Type B pancreatic cell (in vitro differentiated cells): Measurements from ENCODE around the gene PRDX5. TPM values are rescaled to one million over a fixed set of nuclear protein-coding genes. Genes with fewer than 3 reads are reported as not detected.
A peak's percentile ranks its signal among the peaks of the same experiment; 100 is the strongest.

Experiments used
- DNase-seq: peaks from one replicate; pipeline ENCODE4 v3.0.0; 2021; ENCODE audit warnings: mixed read lengths; ENCODE audit not compliant: unreplicated experiment; ENCODE audit errors: extremely low spot score
- H3K27ac Mint-ChIP-seq: 2 replicates; pipeline ENCODE4 v1.8.0; 2021; ENCODE audit warnings: mild to moderate bottlenecking, mixed read lengths
- H3K27me3 Mint-ChIP-seq: 2 replicates; pipeline ENCODE4 v1.8.0; 2021; ENCODE audit warnings: mixed read lengths
- H3K36me3 Mint-ChIP-seq: 2 replicates; pipeline ENCODE4 v1.8.0; 2021; ENCODE audit warnings: mixed read lengths
- H3K4me1 Mint-ChIP-seq: one replicate; pipeline ENCODE4 v1.8.0; 2021; ENCODE audit warnings: mixed read lengths; ENCODE audit not compliant: unreplicated experiment
- H3K4me3 Mint-ChIP-seq: 2 replicates; pipeline ENCODE4 v1.8.0; 2021; ENCODE audit warnings: mild to moderate bottlenecking, mixed read lengths
- H3K9me3 Mint-ChIP-seq: 2 replicates; pipeline ENCODE4 v1.8.0; 2021; ENCODE audit warnings: mixed read lengths
- CTCF ChIP-seq: fragments of 200-600 bp; sonication (generic); conservative IDR thresholded peaks from 2 replicates; pipeline ENCODE4 v1.5.0; 2021; ENCODE audit warnings: antibody characterized with exemption, mild to moderate bottlenecking
- total RNA-seq: library from RNA; stranded (reverse); gene quantifications from 2 replicates; pipeline ENCODE4 v1.2.1, GENCODE V29; 2021; ENCODE audit warnings: low replicate concordance

PRDX5 gene
- total RNA-seq, 1 donor from 2014 or later: 166 TPM

DNA sequence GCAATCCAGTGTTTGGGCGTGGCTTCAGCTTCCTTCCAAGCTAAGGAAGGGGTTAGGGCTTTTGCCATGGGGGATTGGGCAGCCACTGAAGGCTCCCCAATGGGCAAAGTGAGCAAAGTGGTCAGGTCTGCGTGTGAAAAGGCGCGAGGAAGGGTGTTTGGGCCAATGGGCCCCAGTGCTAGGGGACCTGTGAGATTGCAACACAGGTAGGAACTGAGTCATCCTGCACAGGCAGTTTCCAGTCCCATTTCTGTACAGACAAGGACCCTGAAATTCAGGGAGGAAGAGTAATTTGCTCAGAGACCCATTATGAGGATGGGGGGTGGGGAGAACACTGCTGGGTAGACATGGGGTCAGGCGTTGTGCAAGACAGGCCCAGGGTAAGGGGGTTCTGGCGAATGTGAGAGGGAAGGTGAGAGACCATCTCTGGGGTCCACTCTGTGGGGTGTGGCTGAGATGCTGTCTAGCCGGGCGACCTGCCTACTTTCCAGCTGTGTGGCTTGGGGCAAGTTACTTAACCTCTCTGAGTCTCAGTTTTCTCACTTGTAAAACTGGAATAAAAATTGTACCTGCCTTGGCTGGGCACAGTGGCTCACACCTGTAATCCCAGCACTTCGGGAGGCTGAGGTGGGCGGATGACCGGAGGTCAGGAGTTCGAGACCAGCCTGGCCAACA is 29.4 kb downstream of the PRDX5 start:
- TF ChIP-seq CTCF: no peak
- peak overlapping the region; percentile 26 for H3K27ac Mint-ChIP-seq
- no peaks in the 10 kb centered on the region for H3K9me3 Mint-ChIP-seq
- no peaks in the 10 kb centered on the region for H3K36me3 Mint-ChIP-seq
- no peak overlapping the region for H3K4me3 Mint-ChIP-seq
- peaks cover 4% of the 10 kb centered on the region for H3K4me1 Mint-ChIP-seq
- H3K27me3 Mint-ChIP-seq: no peaks in the 10 kb centered on the region
- no peak for DNase-seq

- TF ChIP-seq CTCF: no peak
- Mint-ChIP-seq H3K36me3 (no peaks in the 10 kb centered on the region), H3K4me1 (peaks cover 4% of the 10 kb centered on the region), H3K27ac (no peak overlapping the region), H3K9me3 (no peaks in the 10 kb centered on the region), H3K4me3 (no peak overlapping the region), H3K27me3 (no peaks in the 10 kb centered on the region)
- DNase-seq: no peak
These were observed 30.6 kb downstream of the PRDX5 start for GRCh38 chr11:64348383-64349024.

GRCh38 chr11:64349025-64349387 is 31.1 kb downstream of the PRDX5 start:
- Mint-ChIP-seq H3K27ac (no peak overlapping the region), H3K27me3 (no peaks in the 10 kb centered on the region), H3K9me3 (no peaks in the 10 kb centered on the region), H3K36me3 (no peaks in the 10 kb centered on the region), H3K4me1 (peaks cover 4% of the 10 kb centered on the region), H3K4me3 (no peak overlapping the region)
- no peak for DNase-seq
- no peak for TF ChIP-seq CTCF

GRCh38 chr11:64349404-64349803 is 31.5 kb downstream of the PRDX5 start:
- peaks cover 4% of the 10 kb centered on the region for H3K4me1 Mint-ChIP-seq
- H3K36me3 Mint-ChIP-seq: no peaks in the 10 kb centered on the region
- DNase-seq: no peak
- H3K4me3 Mint-ChIP-seq: no peak overlapping the region
- no peak for TF ChIP-seq CTCF
- H3K27ac Mint-ChIP-seq: no peak overlapping the region
- H3K9me3 Mint-ChIP-seq: no peaks in the 10 kb centered on the region
- no peaks in the 10 kb centered on the region for H3K27me3 Mint-ChIP-seq

GRCh38 chr11:64351136-64351631 is 33.3 kb downstream of the PRDX5 start:
- Mint-ChIP-seq H3K27ac (no peak overlapping the region), H3K4me3 (no peak overlapping the region), H3K36me3 (no peaks in the 10 kb centered on the region), H3K27me3 (no peaks in the 10 kb centered on the region), H3K9me3 (no peaks in the 10 kb centered on the region), H3K4me1 (peaks cover 4% of the 10 kb centered on the region)
- TF ChIP-seq CTCF: no peak
- no peak for DNase-seq
